PC-3 (cell line): Measurements from ENCODE around the gene TMEM158.

Experiments
- CTCF ChIP-seq: fragments of 300-600 bp; sonication (generic); conservative IDR thresholded peaks from 2 replicates; pipeline ENCODE4 v1.5.1; 2017; ENCODE audit warnings: antibody characterized with exemption, low read depth, mild to moderate bottlenecking, low read length
- EZH2 ChIP-seq: fragments of 300-600 bp; sonication (generic); IDR thresholded peaks from one replicate; pipeline ENCODE4 v1.6.1; 2017; ENCODE audit warnings: antibody characterized with exemption, mild to moderate bottlenecking, low read length; ENCODE audit not compliant: unreplicated experiment

DNA sequence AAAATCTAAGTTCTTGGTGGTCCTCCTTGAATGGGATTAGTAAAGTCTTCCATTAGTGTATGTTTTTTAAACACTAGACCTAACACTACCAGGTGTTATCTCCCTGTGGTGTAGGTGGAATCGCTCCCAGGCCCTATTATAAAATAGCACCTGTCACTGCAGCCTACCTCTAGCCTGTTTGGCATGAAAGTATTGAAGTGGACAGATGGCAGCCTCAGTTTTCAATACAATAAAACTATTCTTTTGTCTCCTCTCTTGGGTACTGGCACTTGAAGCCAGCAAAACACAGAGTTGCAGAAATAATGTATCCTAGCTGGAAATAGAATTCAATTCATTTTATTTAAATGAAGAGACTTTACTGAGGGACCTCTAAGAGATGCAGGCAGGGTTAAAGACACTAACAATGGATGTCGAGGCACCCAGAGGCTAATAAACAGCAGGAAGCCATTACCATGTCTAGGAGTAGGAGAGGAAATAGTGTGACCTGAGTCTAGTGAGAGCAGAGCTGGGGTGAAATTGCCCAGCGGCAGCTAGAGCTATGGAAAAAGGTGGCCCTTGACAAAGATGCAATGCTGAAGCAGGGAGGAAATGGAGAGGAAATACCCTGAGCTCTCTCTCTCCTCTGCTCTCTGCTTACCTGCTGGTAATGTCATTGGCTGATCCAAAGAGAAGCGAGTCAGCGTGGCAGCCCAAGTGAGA lies 49.1 kb upstream of the TMEM158 start:
- TF ChIP-seq CTCF (no peak), EZH2 (no peak)
